Lower lobe of right lung (tissue), 2 donors: ENCODE measurements around the gene RTN4RL1. TPM values are rescaled to one million over a fixed set of nuclear protein-coding genes. Genes with fewer than 3 reads are reported as not detected.

Experiments
- ATAC-seq, 2 donors: fragments of 200-7000 bp; cut with Tn5 transposase; one replicate each; pipeline ENCODE4 v1.9.1; 2020 to 2022; ENCODE audit warnings: mild to moderate bottlenecking in 2 of 2, moderate library complexity in 2 of 2
- DNase-seq: peaks from one replicate; pipeline ENCODE4 v3.0.0-alpha.2; 2020
- H3K27ac ChIP-seq: fragments of 200-600 bp; one replicate; pipeline ENCODE4 v1.8.0; 2022
- H3K27me3 ChIP-seq: fragments of 200-600 bp; one replicate; pipeline ENCODE4 v1.8.0; 2022; ENCODE audit warnings: low read depth
- H3K36me3 ChIP-seq: fragments of 200-600 bp; one replicate; pipeline ENCODE4 v1.8.0; 2022; ENCODE audit warnings: mild to moderate bottlenecking
- H3K4me1 ChIP-seq: fragments of 200-600 bp; one replicate; pipeline ENCODE4 v1.8.0; 2022
- H3K4me3 ChIP-seq: fragments of 200-600 bp; one replicate; pipeline ENCODE4 v1.8.0; 2022; ENCODE audit warnings: mild to moderate bottlenecking
- H3K9me3 ChIP-seq: fragments of 200-600 bp; one replicate; pipeline ENCODE4 v1.8.0; 2022
- intact Hi-C: fragments of 100-400 bp; cut with DNase I; formaldehyde crosslinking; loops from one replicate; pipeline ENCODE4 v1.11.0; 2022
- total RNA-seq: library from RNA; stranded (reverse); fragmentation: NEBNext Ultra II Directional; extraction: Animal tissue kit (Norgen Biotek cat#: 25700); gene quantifications from one replicate; pipeline ENCODE4 v1.2.1, GENCODE V29; 2021
- TF ChIP-seq, protein P1 (sequence below): fragments of 200-600 bp; IDR thresholded peaks from one replicate; pipeline ENCODE4 v1.8.0; 2022; ENCODE audit warnings: antibody characterized with exemption, mild to moderate bottlenecking
- donor health status: DM: no; HTN: yes; CAD: no; lungs with severe emphysema.

Gene RTN4RL1
- total RNA-seq, 1 donor from 2014 or later = 5.8 TPM

DNA sequence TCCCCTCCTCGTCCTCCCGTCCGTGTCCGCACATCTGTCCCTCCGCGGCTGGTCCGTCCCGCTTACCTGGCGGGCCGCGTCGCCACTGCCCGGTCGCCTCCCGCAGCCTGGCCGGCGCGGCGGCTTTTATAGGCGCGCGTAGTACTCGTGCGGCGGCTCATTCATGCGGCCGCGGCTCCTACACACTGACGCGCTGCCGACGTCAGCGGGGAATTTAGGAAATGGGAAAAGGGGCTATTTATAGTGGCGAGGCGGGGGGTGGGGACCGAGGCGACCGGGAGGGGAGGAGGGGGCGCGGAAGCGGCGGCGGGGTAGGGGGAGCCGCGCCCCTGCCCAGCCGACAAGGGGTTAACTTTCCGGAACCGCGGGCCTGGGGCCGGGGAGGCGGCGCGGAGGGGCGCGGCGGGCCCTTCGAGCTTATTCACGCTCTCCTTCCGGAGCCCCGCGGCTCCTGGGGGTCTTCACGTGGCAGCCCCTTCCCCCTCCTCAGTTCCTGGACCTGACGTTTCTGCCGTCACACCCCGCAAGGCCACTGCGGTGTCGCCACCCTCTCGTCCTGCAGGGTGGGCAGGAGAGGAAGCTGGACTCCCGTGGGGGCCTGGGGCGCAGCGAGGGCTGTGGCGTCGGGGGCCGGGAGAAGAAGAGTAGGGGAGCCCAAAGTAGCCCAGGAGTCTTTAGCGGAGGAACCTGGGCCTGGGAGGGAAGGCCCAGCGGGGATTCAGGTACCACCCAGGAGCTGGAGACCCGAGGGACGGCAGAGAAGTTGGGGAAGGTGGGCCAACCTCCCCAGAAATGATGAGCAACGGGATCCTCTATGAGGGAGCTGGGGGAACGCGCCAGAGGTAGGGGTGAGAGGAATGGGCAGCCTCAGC lies 26.2 kb upstream of the RTN4RL1 start:
- intact Hi-C loops = no loop called here
- Histone ChIP-seq H3K27ac (no peak overlapping the region), H3K4me3 (peak overlapping the region; percentile 61), H3K4me1 (peaks cover 46% of the 10 kb centered on the region), H3K36me3 (no peaks in the 10 kb centered on the region), H3K27me3 (peaks cover 31% of the 10 kb centered on the region), H3K9me3 (no peaks in the 10 kb centered on the region)
- DNase-seq (no peak), ATAC-seq (peak; percentile 2 to 16)
- TF ChIP-seq, protein P1, sequence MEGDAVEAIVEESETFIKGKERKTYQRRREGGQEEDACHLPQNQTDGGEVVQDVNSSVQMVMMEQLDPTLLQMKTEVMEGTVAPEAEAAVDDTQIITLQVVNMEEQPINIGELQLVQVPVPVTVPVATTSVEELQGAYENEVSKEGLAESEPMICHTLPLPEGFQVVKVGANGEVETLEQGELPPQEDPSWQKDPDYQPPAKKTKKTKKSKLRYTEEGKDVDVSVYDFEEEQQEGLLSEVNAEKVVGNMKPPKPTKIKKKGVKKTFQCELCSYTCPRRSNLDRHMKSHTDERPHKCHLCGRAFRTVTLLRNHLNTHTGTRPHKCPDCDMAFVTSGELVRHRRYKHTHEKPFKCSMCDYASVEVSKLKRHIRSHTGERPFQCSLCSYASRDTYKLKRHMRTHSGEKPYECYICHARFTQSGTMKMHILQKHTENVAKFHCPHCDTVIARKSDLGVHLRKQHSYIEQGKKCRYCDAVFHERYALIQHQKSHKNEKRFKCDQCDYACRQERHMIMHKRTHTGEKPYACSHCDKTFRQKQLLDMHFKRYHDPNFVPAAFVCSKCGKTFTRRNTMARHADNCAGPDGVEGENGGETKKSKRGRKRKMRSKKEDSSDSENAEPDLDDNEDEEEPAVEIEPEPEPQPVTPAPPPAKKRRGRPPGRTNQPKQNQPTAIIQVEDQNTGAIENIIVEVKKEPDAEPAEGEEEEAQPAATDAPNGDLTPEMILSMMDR = no peak

DNA sequence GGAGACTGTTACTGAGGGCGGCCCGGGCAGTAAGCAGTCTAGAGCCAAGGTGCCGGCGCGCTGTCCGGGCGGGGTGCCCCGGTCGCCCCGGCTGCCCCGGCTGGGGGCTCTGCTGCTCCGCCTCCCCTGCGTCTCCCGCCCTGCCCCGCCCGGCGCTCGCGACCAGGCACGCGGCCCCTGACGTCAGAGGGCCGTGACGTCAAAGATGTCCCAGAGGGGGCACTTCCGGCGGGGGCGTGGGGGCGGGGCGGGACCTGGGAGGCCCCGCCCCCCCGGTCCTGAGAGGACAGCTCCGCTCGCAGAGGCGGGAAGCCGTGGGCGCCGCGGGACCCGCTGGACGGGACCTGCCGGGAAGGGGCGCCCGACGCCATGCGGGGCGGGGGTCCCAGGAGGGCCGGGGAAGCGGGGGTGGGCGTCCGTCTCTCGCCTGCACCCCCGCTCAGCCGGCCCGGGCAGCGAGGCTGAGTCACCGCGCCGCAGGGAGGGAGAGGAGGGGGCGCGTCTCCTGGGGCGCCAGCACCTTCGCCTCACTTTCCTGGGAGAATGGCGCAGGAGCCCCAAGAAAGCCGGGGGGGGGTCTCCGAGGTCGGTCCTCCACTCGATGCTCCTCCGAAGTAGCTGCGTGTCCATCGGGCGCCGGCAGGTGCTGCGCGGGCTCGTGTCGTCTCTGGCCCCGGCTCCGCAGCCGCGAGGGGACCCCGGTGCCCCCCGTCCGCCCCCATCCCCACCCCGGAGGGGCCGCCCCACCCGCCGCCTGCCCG lies 25.3 kb upstream of the RTN4RL1 start:
- H3K9me3 ChIP-seq = no peaks in the 10 kb centered on the region
- H3K4me1 ChIP-seq = peaks cover 43% of the 10 kb centered on the region
- intact Hi-C loops = no loop called here
- H3K27me3 ChIP-seq = peaks cover 31% of the 10 kb centered on the region
- no peak overlapping the region for H3K27ac ChIP-seq
- DNase-seq (peak; percentile 78), ATAC-seq (peak; percentile 64 to 66)
- TF ChIP-seq, protein P1 = no peak
- H3K36me3 ChIP-seq = no peaks in the 10 kb centered on the region
- peak overlapping the region; percentile 61 for H3K4me3 ChIP-seq

GRCh38 chr17:2049333-2050299 lies 24.5 kb upstream of the RTN4RL1 start:
- peak overlapping the region; percentile 77 for H3K27ac ChIP-seq

GRCh38 chr17:2048805-2049204 lies 23.7 kb upstream of the RTN4RL1 start:
- DNase-seq (no peak), ATAC-seq (no peak)
- H3K27ac ChIP-seq = no peak overlapping the region
- peaks cover 21% of the 10 kb centered on the region for H3K27me3 ChIP-seq
- no peaks in the 10 kb centered on the region for H3K9me3 ChIP-seq
- peaks cover 7% of the 10 kb centered on the region for H3K36me3 ChIP-seq
- peaks cover 30% of the 10 kb centered on the region for H3K4me1 ChIP-seq
- H3K4me3 ChIP-seq = peak overlapping the region; percentile 85
- TF ChIP-seq, protein P1 = no peak
- intact Hi-C loops = no loop called here

More at GRCh38 chr17:2049333-2050299, 24.5 kb upstream of the RTN4RL1 start:
- H3K9me3 ChIP-seq = no peaks in the 10 kb centered on the region
- peak; percentile 92 for DNase-seq
- H3K4me3 ChIP-seq = peak overlapping the region; percentile 85
- TF ChIP-seq, protein P1 = no peak
- peaks cover 34% of the 10 kb centered on the region for H3K4me1 ChIP-seq
- H3K36me3 ChIP-seq = no peaks in the 10 kb centered on the region
- ATAC-seq = peak; percentile 64 to 74
- intact Hi-C loops = no loop called here
- H3K27me3 ChIP-seq = peaks cover 29% of the 10 kb centered on the region

- no peak for DNase-seq
- intact Hi-C loops = no loop called here
These were observed 22.5 kb upstream of the RTN4RL1 start for GRCh38 chr17:2047590-2047989.

More at GRCh38 chr17:2047590-2047989, 22.5 kb upstream of the RTN4RL1 start:
- ATAC-seq = no peak
- Histone ChIP-seq H3K4me1 (peaks cover 35% of the 10 kb centered on the region), H3K27me3 (peaks cover 14% of the 10 kb centered on the region), H3K36me3 (peaks cover 19% of the 10 kb centered on the region), H3K4me3 (no peak overlapping the region), H3K27ac (no peak overlapping the region), H3K9me3 (no peaks in the 10 kb centered on the region)
- TF ChIP-seq, protein P1 = no peak
